NCI-H2107 (cell line): ENCODE measurements around the gene STAMBPL1.
"Not testable (repeated sequence)": the region's sequence is repeated elsewhere in the genome, so short reads cannot be mapped to it uniquely, and the experiment has no call there.

Experiments
- DNase-seq: peaks from one replicate; lab custom pipeline; 2025; lab: John Stamatoyannopoulos, UW

STAMBPL1 gene

DNA sequence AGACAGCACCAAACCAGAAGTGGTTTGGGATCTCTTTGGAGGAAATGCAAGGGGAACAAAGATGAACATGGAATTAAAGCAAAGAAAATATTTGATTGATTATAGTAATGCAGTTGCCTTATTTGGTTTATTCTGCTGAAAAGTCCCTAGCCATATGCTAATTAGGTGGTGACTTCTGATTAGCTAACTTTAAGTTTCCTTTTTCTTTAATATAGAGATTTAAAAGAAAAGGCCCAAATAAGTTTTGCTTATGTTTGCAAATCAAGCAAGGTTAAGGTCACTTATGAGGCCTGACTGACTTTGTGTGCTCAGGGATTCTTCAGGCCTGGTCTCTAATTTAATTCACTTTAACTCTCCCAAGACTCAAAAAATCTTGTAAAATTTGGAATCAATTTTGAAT, 22.2 kb upstream of the STAMBPL1 start:
- DNase-seq, result no peak

- no peak for DNase-seq
These were observed 21.6 kb upstream of the STAMBPL1 start for GRCh38 chr10:88858491-88858890.

DNA sequence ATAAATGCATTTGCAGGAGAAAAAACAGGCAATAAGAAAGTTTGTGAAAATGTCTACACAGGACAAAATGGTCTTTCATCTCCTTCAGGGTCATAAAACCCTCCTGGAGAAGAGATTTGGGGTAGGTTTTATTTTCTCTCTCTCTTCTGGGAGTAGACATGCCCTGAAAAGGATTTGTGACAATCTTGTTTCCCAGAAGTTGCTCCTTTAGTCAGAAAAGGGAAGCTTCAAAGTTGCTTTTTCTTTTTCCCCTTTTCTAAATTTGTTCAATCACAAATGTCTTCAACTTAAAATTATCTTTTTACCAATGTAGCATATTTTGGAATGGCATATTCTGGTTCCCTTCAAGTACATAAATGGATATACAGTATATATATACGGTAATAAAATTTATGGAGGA, 19.0 kb upstream of the STAMBPL1 start:
- DNase-seq, result no peak

DNA sequence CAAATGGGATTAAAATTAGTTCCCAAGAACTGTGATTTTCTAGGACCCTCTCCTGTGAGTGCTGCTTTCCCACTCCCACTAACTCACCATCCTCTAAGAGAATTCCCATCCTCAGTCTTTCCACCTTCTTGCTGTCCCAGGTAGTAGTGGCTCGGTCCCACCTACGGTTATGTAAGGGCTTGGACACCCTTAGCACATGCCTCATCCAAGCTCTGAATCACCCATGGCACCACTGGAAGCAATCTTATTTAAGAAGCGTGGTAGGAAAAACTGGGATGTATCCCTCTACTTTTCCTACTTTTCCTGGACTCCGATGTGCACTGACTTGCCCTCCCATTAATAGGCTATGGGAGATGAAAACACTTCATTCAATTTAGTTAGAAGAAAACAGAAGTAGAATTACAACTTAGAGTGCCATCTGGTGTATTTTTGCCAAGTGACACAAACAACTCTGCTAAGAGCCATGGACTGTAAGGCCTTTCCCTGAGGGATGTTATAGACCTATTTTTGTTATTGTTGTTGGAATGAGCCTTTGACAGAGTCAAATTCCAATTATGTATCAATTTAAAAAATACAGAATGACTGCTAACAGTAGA, 14.7 kb upstream of the STAMBPL1 start:
- DNase-seq, result no peak

GRCh38 chr10:88866454-88866853, 13.6 kb upstream of the STAMBPL1 start:
- DNase-seq, result no peak

DNA sequence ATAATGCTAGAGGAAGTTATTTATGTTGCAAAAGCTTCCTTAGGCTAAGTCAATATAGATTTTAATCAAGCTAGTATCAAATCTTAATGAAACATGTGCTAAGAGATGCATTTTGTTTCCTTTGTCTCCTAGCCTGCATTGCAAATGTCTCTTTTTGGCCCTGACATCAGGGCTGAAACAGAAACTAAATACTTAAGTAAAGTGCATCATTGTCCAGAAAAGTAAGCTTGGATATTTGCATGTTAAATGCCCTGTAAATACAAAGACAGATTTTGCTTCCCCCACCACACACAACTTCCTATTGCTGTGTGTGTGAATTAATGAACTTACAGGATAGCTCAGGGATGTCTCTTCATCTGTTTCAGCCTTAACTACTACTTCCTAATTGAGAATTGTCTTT, 10.0 kb upstream of the STAMBPL1 start:
- DNase-seq, result no peak

DNA sequence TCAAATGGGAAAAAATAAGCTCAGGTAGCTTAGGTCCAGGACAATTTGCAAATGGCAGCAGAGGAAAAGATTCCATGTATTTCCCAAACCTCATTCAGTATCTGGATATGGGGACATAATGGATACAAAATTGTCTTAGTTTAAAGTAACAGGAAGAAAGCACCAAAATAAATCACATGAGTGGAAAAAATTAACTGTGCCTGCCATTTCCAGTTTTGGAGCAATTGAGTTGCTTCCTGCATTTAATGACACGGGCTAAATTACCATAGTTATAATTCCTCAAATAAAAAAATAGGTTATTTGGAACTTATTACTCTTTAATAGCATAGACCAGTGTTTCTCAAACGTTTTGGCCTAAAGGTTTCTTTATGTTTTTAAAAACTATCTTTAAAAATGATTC, 6.3 kb upstream of the STAMBPL1 start:
- DNase-seq, result no peak

DNA sequence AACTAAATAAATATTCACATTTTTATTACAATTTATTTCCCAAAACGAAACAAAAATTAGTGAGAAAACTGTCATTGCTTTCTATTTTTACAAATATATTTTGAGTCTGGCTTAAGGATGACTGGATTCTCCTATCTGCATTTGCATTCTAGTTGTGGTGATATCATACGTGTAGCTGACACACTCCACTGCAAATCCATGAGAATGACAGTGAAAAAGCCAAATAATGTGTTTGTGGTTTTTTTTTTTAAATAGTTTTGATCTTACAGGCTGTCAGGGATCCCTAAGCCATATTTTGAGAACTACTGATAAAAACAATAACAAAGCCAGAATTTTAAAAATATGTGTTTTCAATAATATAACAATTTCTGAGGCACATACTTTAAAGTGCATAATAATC, 5.8 kb upstream of the STAMBPL1 start:
- no peak for DNase-seq

- DNase-seq, result no peak
These were observed 5.0 kb upstream of the STAMBPL1 start for GRCh38 chr10:88875081-88875480.

DNA sequence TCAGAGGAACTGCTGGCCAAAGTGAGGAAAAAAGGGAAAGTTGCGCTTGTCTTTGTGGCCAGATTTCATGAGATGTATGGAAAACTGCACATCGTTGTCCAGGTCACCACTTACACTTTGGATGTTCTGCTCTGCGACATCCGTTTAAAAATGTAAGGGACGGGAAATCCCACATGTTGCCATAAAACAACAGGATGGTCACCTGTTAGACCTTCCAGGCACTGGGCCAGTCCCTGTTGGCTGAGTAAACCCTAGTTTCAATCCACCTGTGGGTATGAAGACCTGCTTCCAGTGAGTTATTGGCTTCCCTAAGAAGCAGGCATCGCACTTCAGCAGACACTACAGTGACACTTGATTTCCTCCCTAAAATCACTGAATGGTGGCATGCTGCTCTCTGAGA, 2.7 kb upstream of the STAMBPL1 start:
- DNase-seq, result no peak

DNA sequence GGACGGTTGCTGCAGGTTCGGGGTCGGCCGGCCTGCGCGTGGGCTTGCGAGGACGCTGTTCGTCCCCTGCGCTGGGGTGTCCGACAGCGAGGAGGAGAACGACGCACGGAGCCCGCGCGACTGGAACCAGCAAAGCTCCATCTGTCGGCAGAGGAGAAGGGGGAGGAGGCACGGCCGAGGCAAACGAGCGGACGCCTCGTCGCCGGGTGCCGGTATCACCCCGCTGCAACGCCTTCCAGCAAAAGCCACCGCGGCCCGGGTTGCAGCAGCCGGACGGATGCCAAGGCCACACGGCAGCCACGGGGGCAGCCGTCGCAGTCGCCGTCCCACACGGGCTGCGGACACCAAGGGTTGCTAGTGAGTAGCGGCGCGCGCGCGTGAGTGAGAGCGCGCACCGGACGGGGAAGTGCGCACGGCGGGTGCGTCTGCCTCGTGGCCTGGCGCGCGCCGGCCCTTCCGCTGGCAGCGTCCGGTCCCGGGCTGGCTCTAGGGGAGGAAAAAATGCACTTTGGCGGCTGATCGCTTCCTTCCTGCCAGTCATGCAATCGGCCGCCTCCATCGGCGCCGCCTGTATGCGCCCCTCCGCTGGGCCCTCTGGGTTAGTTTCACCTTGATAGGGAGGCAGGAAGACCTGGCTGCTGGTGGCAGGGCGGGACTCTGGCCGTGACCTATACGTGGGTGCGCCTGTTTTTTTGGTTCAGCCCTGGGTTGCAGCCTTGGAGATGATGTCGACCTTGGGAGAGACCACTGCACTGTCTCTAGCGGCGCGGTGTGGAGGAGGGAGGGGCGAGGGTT, 434 bp downstream of the STAMBPL1 start:
- no peak for DNase-seq

DNA sequence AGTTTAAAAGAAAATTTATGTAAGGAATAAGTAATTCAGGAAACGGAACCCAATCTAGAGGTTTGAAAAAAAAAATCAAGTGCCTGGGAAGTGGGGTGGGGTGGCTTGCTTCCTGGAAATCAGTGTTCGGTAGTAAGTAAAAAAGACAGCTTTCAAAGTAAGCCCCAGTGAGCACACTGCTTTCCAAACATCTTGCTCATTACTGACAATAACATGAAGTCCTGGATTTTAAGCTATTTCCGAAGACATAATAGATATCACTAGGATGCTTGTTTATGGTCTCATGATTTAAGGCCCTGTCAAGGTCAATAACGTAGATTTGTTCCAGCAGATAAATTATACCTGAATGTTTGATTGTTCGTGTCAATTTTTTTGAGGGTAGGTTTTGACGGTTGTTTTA, 1.3 kb downstream of the STAMBPL1 start:
- no peak for DNase-seq

- DNase-seq, result no peak
These were observed 2.0 kb downstream of the STAMBPL1 start for GRCh38 chr10:88881922-88882645.

GRCh38 chr10:88882646-88883447, 2.8 kb downstream of the STAMBPL1 start:
- DNase-seq, result not testable (repeated sequence)

- no peak for DNase-seq
These were observed 3.4 kb downstream of the STAMBPL1 start for GRCh38 chr10:88883448-88883809.

GRCh38 chr10:88886557-88886956, 6.5 kb downstream of the STAMBPL1 start:
- no peak for DNase-seq

GRCh38 chr10:88888810-88889445, 8.9 kb downstream of the STAMBPL1 start:
- DNase-seq, result no peak

DNA sequence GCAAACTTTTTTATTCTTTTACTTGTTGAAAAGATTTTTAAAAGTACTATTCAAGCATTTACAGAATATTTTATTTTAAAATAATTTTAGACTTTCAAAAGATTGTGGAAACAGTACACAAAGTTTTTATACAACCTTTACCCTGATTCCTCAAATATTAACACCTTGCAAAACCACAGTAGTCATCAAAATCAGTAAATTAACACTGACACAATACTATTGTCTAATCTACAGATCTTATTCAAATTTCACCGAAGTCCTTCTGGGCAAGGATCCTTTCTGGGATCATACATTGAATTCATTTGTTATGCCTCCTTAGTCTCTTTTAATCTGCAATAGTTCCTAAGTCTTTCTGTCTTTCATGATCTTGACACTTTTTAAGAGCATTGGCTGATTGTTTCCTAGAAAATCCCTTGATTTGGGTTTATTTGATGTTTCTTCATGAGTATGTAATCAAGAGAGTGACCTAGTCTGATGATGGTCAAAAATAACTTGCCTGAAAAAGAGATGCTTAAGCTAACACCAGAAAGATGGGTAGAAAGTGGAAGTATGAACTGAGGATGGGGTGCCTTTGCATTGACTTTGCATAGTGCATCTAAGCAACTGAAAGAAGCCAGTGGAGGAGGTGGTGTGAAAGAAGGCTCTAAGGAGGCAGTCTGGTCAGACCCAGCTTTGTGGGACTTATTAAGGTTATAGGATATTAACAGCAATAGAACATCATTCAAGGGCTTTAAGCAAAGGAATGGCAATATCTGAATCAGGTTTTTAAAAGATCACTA, 9.7 kb downstream of the STAMBPL1 start:
- no peak for DNase-seq

GRCh38 chr10:88890681-88891381, 10.8 kb downstream of the STAMBPL1 start:
- no peak for DNase-seq

DNA sequence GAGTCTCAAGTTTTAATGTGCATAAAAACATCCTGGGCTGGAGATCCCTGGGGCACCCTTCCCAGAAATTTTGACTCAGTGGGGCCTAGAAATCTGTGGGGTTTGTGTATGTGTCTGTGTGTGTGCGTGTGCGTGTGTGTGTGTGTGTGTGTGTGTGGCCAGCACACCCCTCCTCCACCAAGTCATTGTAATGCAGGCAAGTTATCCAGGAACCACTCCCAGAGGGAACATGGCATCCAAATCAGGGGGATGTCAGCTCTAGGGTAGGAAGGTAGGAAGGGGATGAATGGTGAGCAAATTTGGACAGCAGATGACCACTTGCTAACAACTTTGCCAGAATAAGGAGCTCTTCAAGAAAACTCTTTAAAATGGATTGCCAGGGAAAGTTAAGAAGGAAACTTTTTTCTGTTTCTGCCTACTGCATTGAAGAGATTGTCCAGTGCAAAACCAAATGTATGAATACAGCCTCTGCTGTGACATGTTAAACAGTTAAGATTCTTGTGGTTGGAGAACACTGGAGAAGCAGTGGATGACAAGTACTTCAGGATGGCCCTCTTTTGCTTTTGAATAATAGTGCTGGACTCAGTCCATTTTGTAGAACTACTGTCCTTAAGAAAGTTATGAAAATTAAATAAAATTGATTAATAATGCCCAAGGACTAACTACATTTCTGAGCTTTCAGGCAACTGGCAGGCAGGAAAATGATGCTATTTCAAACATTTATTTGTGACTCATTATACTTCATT, 12.3 kb downstream of the STAMBPL1 start:
- no peak for DNase-seq
